ENCODE results near the gene FNDC1.
A peak's percentile ranks its signal among the peaks of the same experiment; 100 is the strongest.
"Not testable (repeated sequence)": the region's sequence is repeated elsewhere in the genome, so short reads cannot be mapped to it uniquely, and the experiment has no call there.

Gene FNDC1

DNA sequence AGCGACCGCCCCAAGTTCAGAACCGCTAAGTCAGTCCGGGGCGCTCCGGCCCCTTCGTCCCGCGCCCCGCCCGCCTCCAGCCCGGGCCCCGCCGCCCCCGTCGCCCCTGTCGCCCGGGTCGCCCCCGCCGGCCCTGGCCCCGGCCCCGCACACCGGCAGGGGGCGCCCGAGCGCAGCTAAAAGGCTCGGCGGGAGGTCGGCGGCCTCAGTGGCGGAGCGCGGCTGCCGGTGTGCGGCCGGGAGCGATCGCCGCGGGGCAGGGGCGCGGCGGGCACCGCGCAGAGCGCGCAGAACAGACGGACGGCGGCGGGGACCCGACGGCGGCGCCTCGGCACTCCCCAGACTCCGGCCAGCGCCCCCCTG, at the start of gene FNDC1:
TSS of gene FNDC1 (plus strand) at position 208 of the 363 bp plus-strand sequence. CDS start 197 bp downstream, outside the sequence.
- DNase-seq (ENCODE audit: low read depth), result peak; percentile 13

- DNase-seq (ENCODE audit: low read depth), result no peak
Observed at GRCh38 chr6:159119791-159120190, 49.4 kb upstream of the FNDC1 start.

DNA sequence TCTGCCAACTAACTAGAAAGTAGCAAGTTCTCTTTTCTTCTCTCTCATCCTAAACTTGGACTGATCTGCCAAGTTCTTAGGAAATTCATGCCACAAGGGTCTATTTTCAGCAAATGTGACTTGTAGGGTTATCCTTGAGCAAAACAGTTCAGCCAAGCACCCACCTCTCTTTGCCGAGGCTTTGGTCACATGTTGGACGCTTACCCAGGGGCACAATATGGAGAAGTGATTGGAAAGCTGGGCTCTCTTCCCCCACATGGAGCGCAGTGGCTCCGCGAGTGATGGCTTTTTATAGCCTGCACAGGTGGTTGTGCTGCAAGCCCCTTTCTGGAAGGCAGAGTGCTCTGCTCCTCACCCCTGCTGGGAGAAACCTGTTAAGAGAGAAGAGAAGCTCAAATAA, 47.7 kb upstream of the FNDC1 start:
- no peak for DNase-seq (ENCODE audit: low read depth)

GRCh38 chr6:159122453-159122852, 46.7 kb upstream of the FNDC1 start:
- DNase-seq (ENCODE audit: low read depth), result no peak

GRCh38 chr6:159123831-159124230, 45.4 kb upstream of the FNDC1 start:
- DNase-seq (ENCODE audit: low read depth), result not testable (repeated sequence)

GRCh38 chr6:159125014-159125609, 44.1 kb upstream of the FNDC1 start:
- DNase-seq (ENCODE audit: low read depth), result peak; percentile 20

- DNase-seq (ENCODE audit: low read depth), result no peak
Observed at GRCh38 chr6:159125951-159126352, 43.2 kb upstream of the FNDC1 start.

DNA sequence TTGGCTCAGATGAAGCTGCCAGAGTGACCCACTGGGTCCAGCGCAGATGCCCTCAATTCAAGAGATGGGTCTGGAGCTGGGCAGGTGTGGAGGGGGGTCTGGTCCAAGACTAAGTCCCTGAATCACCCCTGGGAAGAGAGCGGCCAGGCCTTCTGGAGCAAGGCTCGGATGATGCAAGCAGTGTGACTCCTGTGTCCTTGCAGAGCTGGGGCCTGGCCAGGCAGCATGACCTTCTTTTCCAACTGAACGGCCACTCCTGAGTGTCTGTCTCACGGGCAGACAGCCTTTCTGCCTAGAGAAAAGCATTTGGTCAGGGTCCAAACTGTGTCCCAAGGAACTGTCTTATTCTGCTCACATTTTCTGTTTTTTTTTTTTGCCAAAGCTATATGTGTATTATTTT, 42.6 kb upstream of the FNDC1 start:
- no peak for DNase-seq (ENCODE audit: low read depth)

DNA sequence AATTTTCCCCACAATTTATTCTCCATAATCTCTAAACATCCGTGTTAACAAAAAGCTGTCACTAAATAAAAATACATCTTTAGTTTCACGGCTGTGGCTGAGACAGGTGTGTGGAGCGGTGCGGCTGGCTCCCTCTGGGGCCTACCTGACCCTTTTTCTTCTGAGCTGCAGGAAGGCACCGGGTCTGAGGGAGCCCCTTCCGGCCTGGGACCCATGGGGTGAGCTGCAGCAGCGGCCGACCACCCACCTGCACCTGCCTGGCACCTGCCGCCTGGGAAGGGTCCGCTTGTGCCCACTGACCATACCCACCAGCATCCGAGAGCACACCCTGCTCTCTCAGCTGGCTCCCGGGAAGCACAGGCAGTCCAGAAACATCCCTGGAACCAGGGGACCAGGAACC, 41.5 kb upstream of the FNDC1 start:
- no peak for DNase-seq (ENCODE audit: low read depth)

DNA sequence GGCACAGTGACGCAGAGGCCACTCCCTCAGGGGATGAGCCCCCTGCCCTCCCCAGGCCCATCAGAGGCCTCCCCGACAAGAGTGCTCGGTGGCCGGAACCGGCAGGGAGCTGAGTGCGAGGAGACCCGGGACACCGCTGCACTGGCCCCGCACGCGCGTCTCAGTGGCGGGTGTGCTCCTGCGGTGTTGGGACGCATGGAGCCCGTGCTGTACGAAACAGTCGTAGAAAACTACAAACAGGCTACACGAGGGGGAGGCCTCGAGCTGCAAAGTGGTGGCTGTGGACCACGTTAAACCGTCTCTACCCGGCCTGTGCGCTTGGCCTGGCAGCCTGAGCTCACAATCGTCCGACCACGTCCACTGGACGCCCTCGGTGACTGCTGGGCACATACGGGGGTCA, 40.2 kb upstream of the FNDC1 start:
- DNase-seq (ENCODE audit: low read depth), result no peak

GRCh38 chr6:159130846-159131245, 38.4 kb upstream of the FNDC1 start:
- DNase-seq (ENCODE audit: low read depth), result no peak

DNA sequence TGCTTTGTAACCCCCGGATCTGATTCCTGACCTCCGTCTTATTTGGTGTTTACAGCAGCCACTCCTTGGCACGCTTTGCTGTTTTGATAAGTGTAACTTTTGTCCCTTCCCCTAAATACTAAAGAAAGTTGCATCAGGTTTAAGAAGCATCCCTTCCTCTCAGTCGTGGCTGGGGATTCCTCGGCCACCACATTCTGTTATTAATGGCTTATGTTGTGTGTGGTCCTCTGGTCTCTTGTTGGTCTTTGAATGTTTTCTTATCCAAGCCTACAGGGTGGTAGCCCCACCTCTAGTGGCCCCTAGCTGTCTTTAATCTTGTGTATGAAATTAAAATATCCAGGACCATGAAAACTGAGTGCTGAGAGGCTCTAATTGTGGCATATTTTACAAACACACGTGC, 37.5 kb upstream of the FNDC1 start:
- no peak for DNase-seq (ENCODE audit: low read depth)

GRCh38 chr6:159132664-159133063, 36.5 kb upstream of the FNDC1 start:
- no peak for DNase-seq (ENCODE audit: low read depth)

DNA sequence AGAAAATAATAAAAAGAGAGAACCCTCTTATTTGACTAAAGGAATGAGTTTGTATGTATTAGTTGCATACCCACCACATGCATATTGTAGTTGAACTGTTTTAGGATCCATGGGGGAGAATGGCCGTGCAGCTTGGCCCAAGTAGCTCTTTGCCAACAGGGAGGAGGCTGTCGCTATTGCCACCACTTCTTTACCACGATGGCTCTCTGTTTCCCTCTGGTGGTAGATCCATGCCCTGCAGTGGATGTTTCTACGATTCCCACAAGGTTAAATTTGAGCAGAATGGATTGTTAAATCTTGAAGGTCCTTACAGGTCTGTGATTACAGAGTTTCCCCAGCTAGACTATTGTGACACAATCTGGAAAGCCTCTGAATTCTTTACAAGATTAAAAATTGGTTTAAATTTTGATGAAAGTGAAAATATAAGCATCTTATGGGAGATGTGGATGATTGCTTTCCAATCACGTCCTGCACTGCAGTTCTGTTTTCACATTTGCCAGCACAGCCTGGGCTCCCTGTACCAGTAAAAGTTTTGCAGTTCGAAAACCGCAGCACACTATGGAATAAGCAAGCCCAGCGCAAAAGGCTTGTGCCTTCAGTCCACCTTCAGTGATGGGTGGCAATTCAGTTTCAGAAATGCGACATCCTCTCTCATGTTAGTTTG, 34.4 kb upstream of the FNDC1 start:
- DNase-seq (ENCODE audit: low read depth), result peak; percentile 66

DNA sequence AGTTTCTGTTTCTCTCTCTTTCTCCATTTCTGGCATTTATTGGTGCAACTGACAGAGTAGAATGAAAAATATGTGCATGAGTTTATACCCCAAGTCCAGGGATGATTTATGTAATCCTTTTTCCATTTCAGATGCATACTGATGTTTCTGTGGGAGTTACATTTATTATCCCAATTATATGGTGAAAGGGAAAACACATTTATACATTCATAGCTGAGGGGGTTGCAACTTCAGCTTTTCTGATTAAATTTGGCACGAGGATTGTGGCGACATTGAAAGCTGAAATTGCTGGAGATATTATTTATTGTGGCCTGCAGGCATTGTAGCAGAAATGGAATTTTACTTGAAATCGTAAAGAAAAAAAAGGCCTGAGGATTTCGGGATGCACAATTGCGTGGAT, 31.5 kb upstream of the FNDC1 start:
- DNase-seq (ENCODE audit: low read depth), result no peak

- DNase-seq (ENCODE audit: low read depth), result no peak
Observed at GRCh38 chr6:159142531-159142930, 26.7 kb upstream of the FNDC1 start.

- no peak for DNase-seq (ENCODE audit: low read depth)
Observed at GRCh38 chr6:159148641-159149040, 20.6 kb upstream of the FNDC1 start.

GRCh38 chr6:159149641-159150040, 19.6 kb upstream of the FNDC1 start:
- DNase-seq (ENCODE audit: low read depth), result no peak

DNA sequence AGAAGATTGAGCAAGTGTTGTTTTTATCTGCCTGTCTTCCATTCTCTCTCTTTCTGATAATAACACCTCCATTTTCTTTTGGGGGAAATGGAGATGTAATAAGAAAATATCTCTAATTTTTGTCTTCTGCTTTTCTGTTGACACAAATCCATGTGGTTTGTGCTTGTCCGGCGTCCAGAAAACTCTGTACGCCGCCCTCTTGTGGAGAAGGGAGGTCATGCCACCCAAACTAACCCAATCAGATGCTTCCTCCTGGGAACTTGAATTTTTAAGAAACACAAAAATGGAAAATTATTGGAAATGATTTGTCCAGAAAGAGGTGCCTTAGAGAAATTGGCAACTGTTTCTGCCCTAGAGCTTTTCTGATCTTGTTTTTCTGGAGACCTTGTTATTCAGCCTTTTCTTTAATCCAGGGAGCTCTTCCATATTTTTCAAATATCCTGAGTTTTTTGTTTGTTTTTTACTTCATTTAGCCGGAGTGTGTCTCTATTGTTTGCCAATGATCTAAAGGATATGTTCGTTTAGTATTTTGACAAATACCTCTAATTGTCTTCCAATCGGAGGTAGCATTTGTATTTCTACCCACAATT, 17.8 kb upstream of the FNDC1 start:
- DNase-seq (ENCODE audit: low read depth), result peak; percentile 58

- DNase-seq (ENCODE audit: low read depth), result peak; percentile 8
Observed at GRCh38 chr6:159152041-159152440, 17.2 kb upstream of the FNDC1 start.

GRCh38 chr6:159152782-159153181, 16.4 kb upstream of the FNDC1 start:
- DNase-seq (ENCODE audit: low read depth), result no peak

DNA sequence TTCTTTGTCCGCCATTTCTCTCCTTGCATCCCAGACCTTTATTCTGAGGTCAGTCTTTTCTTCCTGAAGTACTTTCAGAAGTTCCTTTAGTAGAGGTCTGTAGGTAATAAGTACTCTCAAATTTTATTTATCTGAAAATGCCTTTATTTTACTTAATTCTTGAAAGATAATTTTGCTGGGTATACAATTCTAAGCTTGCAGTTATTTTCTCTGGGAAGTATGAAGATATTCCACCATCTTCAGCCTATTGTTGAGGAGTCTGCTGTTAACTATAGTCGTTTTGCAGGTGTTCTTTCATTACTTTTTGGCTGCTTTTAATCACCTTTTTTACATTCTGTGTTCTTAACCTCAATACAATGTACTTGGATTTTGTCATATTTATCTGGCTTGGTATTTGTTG, 13.5 kb upstream of the FNDC1 start:
- DNase-seq (ENCODE audit: low read depth), result no peak

DNA sequence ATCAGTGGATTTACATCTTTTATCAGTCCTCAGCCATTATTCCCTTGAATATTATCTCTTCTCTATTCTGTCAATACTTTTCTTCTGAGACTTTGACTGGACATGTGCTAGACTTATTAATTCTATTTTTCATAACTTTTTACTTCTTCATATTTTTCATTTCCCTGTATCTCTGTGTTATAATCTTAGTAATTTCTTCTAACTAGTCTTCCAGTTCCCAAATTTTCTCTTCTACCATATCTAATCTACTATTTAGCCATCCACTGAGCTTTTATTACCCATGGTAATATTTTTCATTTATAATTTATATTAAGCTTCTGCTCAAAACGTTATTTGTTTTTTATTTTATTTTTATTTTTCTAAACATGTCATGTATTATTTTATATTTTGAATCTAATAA, 13.1 kb upstream of the FNDC1 start:
- DNase-seq (ENCODE audit: low read depth), result no peak

DNA sequence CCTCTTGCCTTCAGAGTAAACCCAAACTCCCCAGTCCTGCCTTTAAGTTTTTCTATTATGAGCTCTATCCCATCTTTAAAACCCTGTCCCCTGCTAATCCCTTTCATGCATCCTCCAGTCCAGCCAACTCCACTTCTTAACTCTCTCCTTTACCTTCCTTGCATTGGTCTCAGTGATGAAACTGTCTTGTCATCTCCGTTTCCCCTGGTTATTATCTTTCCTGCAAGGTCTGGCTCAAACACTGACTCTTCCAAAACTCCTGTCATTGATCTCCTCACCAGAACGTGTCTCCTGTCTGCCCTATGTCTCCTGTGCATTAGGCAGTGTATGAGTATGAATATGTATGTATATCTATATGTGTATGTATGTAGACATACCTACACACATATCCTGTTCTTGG, 11.8 kb upstream of the FNDC1 start:
- no peak for DNase-seq (ENCODE audit: low read depth)

Measured in ELR (cell line).